Activated gamma-delta T cell (primary cell): Measurements from ENCODE around the gene CFAP65.

Experiments
- DNase-seq: peaks from one replicate; lab custom pipeline; 2025; lab: John Stamatoyannopoulos, UW

Gene CFAP65

DNA sequence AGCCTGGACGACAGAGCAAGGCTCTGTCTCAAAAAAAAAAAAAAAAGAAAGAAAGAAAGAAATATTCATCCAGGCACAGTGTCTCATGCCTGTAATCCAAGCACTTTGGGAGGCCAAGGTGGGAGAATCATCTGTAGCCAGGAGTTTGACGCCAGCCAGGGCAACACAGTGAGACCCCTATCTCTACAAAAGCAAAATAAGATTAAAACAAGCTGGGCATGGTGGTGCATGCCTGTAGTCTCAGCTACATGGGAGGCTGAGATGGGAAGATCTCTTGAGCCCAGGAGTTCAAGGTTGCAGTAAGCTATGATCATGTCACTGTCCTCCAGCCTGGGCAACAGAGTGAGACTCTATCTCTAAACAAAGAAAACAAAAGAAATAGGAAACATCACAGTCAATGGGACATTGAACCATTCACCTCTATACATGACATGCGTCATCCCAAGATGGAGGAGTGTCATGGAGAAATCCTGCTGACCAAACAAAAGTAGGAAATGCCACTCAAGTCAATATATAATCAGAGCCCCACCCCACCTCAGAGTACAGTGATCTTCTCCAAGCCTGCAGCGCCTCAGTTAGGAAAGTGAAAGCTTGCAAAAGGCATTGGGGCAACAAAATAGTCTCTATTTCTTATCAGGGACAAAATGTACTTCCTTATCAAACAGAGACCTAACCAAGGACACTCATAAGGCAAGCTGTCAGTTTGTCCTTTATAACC is 66.1 kb downstream of the CFAP65 start:
- no peak for DNase-seq

DNA sequence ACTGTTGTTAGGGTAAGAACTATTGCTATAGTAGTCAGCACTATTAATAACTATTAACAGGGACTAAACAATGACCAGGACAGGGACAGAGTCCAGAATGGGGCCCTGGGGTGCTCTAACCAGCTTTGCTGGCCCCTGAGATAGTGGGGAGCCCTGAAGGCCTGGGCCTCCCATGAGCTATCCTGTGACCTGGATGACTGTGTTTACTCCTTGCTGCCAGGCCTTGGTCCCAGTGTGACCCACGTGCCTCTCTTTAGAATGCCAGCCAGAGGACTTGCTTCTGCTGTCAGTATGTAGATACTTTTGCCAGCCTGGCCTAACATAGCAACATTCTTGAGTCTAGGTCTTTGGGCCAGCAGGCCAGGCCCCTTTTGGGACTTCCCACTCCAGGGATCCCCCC is 70.4 kb downstream of the CFAP65 start:
- no peak for DNase-seq

GRCh38 chr2:218964041-218964771 is 77.1 kb downstream of the CFAP65 start:
- no peak for DNase-seq

GRCh38 chr2:218963601-218964000 is 77.7 kb downstream of the CFAP65 start:
- DNase-seq: no peak

- DNase-seq: no peak
Observed at GRCh38 chr2:218962859-218963492, 78.3 kb downstream of the CFAP65 start.

DNA sequence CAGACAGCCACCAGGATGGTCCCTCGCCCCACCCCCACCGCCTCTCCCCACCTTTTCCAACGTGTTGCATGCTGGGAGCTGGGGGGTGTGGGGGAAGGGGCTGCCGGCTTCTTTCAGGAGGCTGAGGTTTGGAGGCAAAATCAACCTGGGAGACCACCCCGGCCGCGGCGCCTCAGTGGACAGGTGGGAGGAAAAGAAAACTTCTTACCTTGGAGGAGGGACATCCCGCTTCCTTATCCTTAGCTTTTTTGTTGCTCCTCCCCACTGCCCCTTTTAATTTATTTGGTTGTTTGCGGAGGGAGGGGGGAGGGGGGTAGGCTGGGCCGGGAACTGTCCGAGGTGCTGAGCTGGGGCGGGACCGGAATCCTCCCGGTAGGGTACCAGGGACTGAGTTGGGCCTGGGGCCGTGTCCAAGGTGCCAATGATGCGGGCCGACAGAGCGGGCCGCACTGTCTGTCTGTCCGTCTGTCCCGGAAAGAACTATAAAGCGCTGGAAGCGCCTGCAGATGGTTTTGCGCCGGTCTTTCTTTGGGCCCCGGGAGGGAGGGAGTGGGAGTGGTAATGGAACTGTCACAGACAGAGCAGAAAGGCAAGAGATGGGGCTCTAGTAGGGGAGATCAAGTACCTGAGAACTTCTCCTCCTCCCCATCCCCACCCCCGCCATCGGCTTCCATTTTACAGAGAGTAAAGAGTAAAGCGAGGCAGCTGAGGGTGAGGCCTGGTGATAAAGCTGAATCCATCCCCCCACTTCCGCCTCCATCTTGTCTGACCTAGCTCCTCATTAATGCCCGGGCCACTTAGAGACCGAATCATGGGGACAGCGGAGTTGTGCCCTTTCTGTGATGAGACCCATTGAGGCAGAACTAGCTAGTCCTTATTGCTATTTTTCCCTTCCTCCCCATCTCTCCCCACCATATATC is 79.4 kb downstream of the CFAP65 start:
- DNase-seq: no peak

DNA sequence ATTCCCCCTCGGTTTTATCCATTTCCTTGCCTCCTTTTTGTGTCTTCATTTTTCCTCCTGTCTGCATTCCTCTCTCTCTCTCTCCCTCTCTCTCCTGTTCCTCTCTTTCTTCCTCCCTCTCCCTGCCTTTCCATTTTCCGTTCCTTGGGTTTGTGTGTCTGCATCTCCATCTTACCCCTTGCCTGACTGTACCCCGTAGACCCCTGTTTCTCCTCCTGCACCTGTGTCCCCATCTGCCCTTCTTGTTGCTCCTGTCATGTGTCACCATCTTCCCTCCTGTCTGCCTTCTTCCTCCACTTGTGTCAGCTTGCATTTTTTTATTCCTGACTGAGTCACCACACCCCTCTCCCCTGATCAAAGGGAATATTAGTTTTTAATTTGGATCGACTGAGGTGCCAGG is 80.1 kb downstream of the CFAP65 start:
- DNase-seq: no peak

- no peak for DNase-seq
Observed at GRCh38 chr2:218960309-218961165, 80.8 kb downstream of the CFAP65 start.

- DNase-seq: no peak
Observed at GRCh38 chr2:218959761-218960308, 81.5 kb downstream of the CFAP65 start.

DNA sequence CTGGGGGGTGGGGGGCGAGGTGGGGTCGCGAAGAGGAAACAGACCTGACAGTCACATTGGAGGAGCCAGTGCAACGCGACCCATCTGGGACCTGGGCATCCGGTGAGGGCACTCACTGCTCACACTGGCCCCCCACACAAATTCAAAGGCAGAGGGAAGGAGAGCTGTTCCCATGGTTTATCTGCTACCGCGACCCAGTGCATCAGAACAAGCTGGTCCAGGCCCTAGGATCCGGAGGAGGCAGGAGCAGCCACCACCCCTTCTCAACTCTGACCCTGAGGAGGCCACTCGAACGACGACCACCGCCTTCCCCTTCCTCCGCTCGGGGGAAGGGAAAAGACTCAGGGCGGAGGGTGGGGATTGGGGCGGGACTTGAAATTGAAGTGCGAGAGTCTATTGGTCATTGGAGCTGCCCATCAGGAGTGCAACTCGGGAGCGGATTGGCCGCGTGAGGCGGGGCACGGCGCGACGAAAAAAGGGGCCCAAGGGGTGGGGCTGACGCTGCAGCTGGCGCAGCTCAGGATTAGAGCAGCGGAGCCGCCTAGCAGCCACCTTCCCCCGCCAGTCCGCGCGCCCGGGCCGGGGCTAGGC is 82.1 kb downstream of the CFAP65 start, which contains the start of gene CDK5R2:
Gene CDK5R2, plus strand, starts transcription at position 526 of the 591 bp plus-strand sequence. CDS start 155 bp downstream, outside the sequence.
- no peak for DNase-seq

- no peak for DNase-seq
Observed at GRCh38 chr2:218958276-218958675, 83.0 kb downstream of the CFAP65 start.

- no peak for DNase-seq
Observed at GRCh38 chr2:218957671-218958070, 83.6 kb downstream of the CFAP65 start.

GRCh38 chr2:218956039-218956438 is 85.3 kb downstream of the CFAP65 start:
- no peak for DNase-seq

DNA sequence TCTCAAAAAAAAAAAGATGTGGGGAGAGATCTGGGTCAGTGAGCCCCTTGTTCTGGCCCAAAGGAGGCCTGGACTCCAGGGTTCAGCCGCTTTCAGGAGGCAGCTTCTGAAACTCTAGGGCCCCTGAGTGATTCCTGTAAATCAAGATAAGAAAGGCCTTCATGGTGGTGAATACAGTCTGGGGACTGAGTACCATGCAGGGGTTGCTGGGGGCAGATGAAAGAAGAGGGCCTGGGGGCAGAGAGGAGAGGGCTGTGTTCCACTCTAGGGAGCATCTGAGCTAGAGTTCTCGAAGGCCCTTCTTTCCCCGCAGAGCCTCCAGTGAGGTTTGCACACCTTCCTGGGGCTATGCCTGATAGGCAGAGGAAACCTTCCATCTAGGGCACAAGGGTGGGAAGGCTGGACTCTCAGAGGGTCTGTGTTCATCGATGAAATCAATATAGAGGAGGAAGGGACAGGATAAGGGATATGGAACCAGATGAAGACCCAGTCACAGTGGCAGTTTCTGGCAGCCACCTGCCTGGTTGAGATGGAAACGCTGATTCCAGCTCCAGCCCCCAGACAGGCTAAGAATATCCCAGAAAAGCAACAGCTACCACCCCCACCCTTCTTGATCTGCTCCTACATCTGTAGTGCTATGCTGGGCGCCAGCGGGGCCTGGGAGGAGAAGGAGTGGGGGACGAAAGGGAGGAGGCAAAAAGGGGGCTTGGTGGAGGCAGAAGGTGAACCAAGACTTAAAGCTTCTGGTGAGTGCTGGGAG is 86.6 kb downstream of the CFAP65 start:
- DNase-seq: no peak

DNA sequence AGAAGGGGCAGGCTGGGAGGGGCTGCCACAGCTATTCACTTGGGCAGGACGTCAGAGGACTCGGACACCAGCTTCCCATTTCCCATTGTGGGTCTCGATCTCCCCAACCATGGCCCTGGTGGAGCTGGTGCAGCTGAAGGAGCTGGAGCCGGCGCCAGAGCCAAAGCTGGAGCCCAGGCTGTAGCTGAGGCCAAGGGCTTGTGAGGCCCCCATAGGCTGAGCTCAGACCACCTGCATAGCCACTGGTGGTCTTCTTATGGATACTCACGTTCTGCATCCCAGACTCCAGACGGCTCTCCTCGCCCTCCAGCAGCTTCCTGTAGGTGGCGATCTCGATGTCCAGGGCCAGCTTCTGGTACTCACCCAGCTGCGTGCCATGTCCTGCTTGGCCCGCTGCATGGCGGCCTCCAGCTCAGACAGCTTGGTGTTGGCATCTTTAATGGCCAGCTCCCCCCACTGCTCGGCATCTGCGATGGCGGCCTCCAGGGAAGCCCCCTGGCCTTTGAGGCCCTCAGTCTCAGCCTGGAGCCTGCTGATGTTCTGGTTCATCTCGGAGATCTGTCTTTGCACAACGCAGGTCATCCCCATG is 87.9 kb downstream of the CFAP65 start:
- no peak for DNase-seq
